ENCODE results near the gene HIF1A.
"Not testable (repeated sequence)": the region's sequence is repeated elsewhere in the genome, so short reads cannot be mapped to it uniquely, and the experiment has no call there.

HIF1A gene

GRCh38 chr14:61710853-61711817, 15.8 kb downstream of the HIF1A start:
- no peak for DNase-seq

GRCh38 chr14:61712137-61712536, 16.8 kb downstream of the HIF1A start:
- DNase-seq: no peak

- no peak for DNase-seq
These were observed 18.6 kb downstream of the HIF1A start for GRCh38 chr14:61713724-61714437.

GRCh38 chr14:61716956-61717355, 21.6 kb downstream of the HIF1A start:
- DNase-seq: no peak

GRCh38 chr14:61718039-61718438, 22.7 kb downstream of the HIF1A start:
- no peak for DNase-seq

GRCh38 chr14:61719344-61720293, 24.3 kb downstream of the HIF1A start:
- no peak for DNase-seq

- DNase-seq: no peak
These were observed 25.0 kb downstream of the HIF1A start for GRCh38 chr14:61720294-61720661.

GRCh38 chr14:61720741-61721140, 25.4 kb downstream of the HIF1A start:
- DNase-seq: no peak

- no peak for DNase-seq
These were observed 28.8 kb downstream of the HIF1A start for GRCh38 chr14:61724133-61724532.

GRCh38 chr14:61726778-61727658, 31.7 kb downstream of the HIF1A start:
- no peak for DNase-seq

- no peak for DNase-seq
These were observed 35.6 kb downstream of the HIF1A start for GRCh38 chr14:61730756-61731373.

- no peak for DNase-seq
These were observed 38.7 kb downstream of the HIF1A start for GRCh38 chr14:61733972-61734371.

- DNase-seq: no peak
These were observed 41.4 kb downstream of the HIF1A start for GRCh38 chr14:61736751-61737150.

- DNase-seq: no peak
These were observed 42.6 kb downstream of the HIF1A start for GRCh38 chr14:61737915-61738314.

- no peak for DNase-seq
These were observed 43.8 kb downstream of the HIF1A start for GRCh38 chr14:61739133-61739532.

- DNase-seq: no peak
These were observed 47.1 kb downstream of the HIF1A start for GRCh38 chr14:61742371-61742770.

- no peak for DNase-seq
These were observed 48.9 kb downstream of the HIF1A start for GRCh38 chr14:61744238-61744637.

GRCh38 chr14:61746346-61746745, 51.0 kb downstream of the HIF1A start:
- not testable (repeated sequence) for DNase-seq

- DNase-seq: no peak
These were observed 51.6 kb downstream of the HIF1A start for GRCh38 chr14:61746881-61747280.

GRCh38 chr14:61747342-61747741, 52.0 kb downstream of the HIF1A start:
- DNase-seq: no peak

GRCh38 chr14:61749264-61749663, 54.0 kb downstream of the HIF1A start:
- no peak for DNase-seq
